Adipose tissue (tissue), 3 donors: ENCODE measurements around the gene MAPKAP1. TPM values are rescaled to one million over a fixed set of nuclear protein-coding genes. Genes with fewer than 3 reads are reported as not detected.

ENCODE experiments used
- H3K27ac ChIP-seq: one replicate; pipeline ENCODE4 v1.5.1; 2013; ENCODE audit warnings: low read depth, low read length
- WGBS, 3 donors: extraction: QIAGEN DNeasy Blood & Tissue Kit; methylation state at CpG; one replicate each; pipeline ENCODE4 v1.1.7; 2013; 5-methylcytosine and 5-hydroxymethylcytosine counted together
- polyA plus RNA-seq, 3 donors: library from polyadenylated mRNA; stranded (reverse); fragments of 200-250 nt; gene quantifications; one replicate each; pipeline ENCODE4 v1.2.3, GENCODE V29; 2013
- donor health status: healthy with polysubstance abuse.
- donor health status: Bipolar disorder and iron deficiency.
- donor health status: healthy.

Gene MAPKAP1
- polyA plus RNA-seq, 3 donors, result 28.1 to 57.0 (median 50.5) TPM

GRCh38 chr9:125493881-125494652 is 212.9 kb downstream of the MAPKAP1 start:
- H3K27ac ChIP-seq, result no peak overlapping the region
- WGBS, 3 donors, result 89 to 93% (median 92%) methylated on average over 12 of the region's 12 CpGs

GRCh38 chr9:125493384-125493783 is 213.6 kb downstream of the MAPKAP1 start:
- no peak overlapping the region for H3K27ac ChIP-seq
- 31 to 98% (median 94%) methylated on average over 5 of the region's 5 CpGs for WGBS, 3 donors

- no peak overlapping the region for H3K27ac ChIP-seq
- WGBS, 3 donors, result 86 to 90% (median 86%) methylated on average over 2 of the region's 2 CpGs
These were observed 214.3 kb downstream of the MAPKAP1 start for GRCh38 chr9:125492719-125493118.

GRCh38 chr9:125487842-125488241 is 219.2 kb downstream of the MAPKAP1 start:
- H3K27ac ChIP-seq, result no peak overlapping the region
- WGBS, 3 donors, result 48 to 63% (median 52%) methylated on average over 2 of the region's 2 CpGs

- no peak overlapping the region for H3K27ac ChIP-seq
- WGBS, 3 donors, result 48 to 88% (median 71%) methylated on average over 5 of the region's 5 CpGs
These were observed 220.4 kb downstream of the MAPKAP1 start for GRCh38 chr9:125486576-125486975.

GRCh38 chr9:125486152-125486508 is 220.9 kb downstream of the MAPKAP1 start:
- no peak overlapping the region for H3K27ac ChIP-seq
- 78 to 90% (median 88%) methylated on average over 3 of the region's 3 CpGs for WGBS, 3 donors

GRCh38 chr9:125485471-125486151 is 221.4 kb downstream of the MAPKAP1 start:
- no peak overlapping the region for H3K27ac ChIP-seq
- WGBS, 3 donors, result 94 to 96% (median 94%) methylated on average over 5 of the region's 5 CpGs

GRCh38 chr9:125484350-125485282 is 222.4 kb downstream of the MAPKAP1 start:
- no peak overlapping the region for H3K27ac ChIP-seq
- 79 to 84% (median 81%) methylated on average over 13 of the region's 13 CpGs for WGBS, 3 donors

- no peak overlapping the region for H3K27ac ChIP-seq
- WGBS, 3 donors, result 95 to 97% (median 97%) methylated on average over 2 of the region's 2 CpGs
These were observed 223.3 kb downstream of the MAPKAP1 start for GRCh38 chr9:125483697-125484096.

GRCh38 chr9:125479846-125480615 is 227.0 kb downstream of the MAPKAP1 start:
- 88 to 94% (median 91%) methylated on average over 7 of the region's 7 CpGs for WGBS, 3 donors
- no peak overlapping the region for H3K27ac ChIP-seq

GRCh38 chr9:125477089-125477544 is 229.9 kb downstream of the MAPKAP1 start:
- H3K27ac ChIP-seq, result no peak overlapping the region
- WGBS, 3 donors, result 83 to 97% (median 94%) methylated on average over 5 of the region's 5 CpGs

GRCh38 chr9:125476645-125477044 is 230.4 kb downstream of the MAPKAP1 start:
- WGBS, 3 donors, result 83 to 94% (median 93%) methylated on average over 6 of the region's 6 CpGs

GRCh38 chr9:125475385-125475784 is 231.6 kb downstream of the MAPKAP1 start:
- no peak overlapping the region for H3K27ac ChIP-seq
- WGBS, 3 donors, result 86 to 96% (median 94%) methylated on average over 6 of the region's 6 CpGs

More at GRCh38 chr9:125476645-125477044, 230.4 kb downstream of the MAPKAP1 start:
- no peak overlapping the region for H3K27ac ChIP-seq

GRCh38 chr9:125472926-125473701 is 233.9 kb downstream of the MAPKAP1 start:
- no peak overlapping the region for H3K27ac ChIP-seq
- WGBS, 3 donors, result 58 to 63% (median 61%) methylated on average over 11 of the region's 11 CpGs

- no peak overlapping the region for H3K27ac ChIP-seq
- WGBS, 3 donors, result 40 to 51% (median 41%) methylated on average over 4 of the region's 4 CpGs
These were observed 234.5 kb downstream of the MAPKAP1 start for GRCh38 chr9:125472562-125472925.

GRCh38 chr9:125470767-125471580 is 236.0 kb downstream of the MAPKAP1 start:
- H3K27ac ChIP-seq, result no peak overlapping the region
- WGBS, 3 donors, result 83 to 95% (median 94%) methylated on average over 14 of the region's 14 CpGs

GRCh38 chr9:125470189-125470588 is 236.8 kb downstream of the MAPKAP1 start:
- 72 to 89% (median 88%) methylated on average over 3 of the region's 3 CpGs for WGBS, 3 donors
- no peak overlapping the region for H3K27ac ChIP-seq
